ENCODE data around the gene RAB5B.
"Not testable (repeated sequence)": the region's sequence is repeated elsewhere in the genome, so short reads cannot be mapped to it uniquely, and the experiment has no call there.

Gene RAB5B

GRCh38 chr12:55982319-55982936 is 8.6 kb downstream of the RAB5B start:
- no peak for DNase-seq
- H3K36me3 ChIP-seq (ENCODE audit: control insufficient read depth, insufficient read depth, low read length) = peaks cover 21% of the 10 kb centered on the region
- no peaks in the 10 kb centered on the region for H3K27me3 ChIP-seq (replicated peaks; ENCODE audit: control insufficient read depth, insufficient read depth, low read length, poor library complexity, severe bottlenecking)
- no peaks in the 10 kb centered on the region for H3K9me3 ChIP-seq (ENCODE audit: control insufficient read depth, low read length)
- no peaks in the 10 kb centered on the region for H3K4me1 ChIP-seq (ENCODE audit: control insufficient read depth, insufficient read depth, low read length, poor library complexity, severe bottlenecking)
- H3K4me3 ChIP-seq (ENCODE audit: insufficient read depth, low read depth, low read length, poor library complexity, severe bottlenecking) = no peak overlapping the region
- H3K27ac ChIP-seq (ENCODE audit: insufficient read depth, low read length, poor library complexity, severe bottlenecking) = no peak overlapping the region

GRCh38 chr12:55983232-55983842 is 9.5 kb downstream of the RAB5B start:
- H3K27me3 ChIP-seq (replicated peaks; ENCODE audit: control insufficient read depth, insufficient read depth, low read length, poor library complexity, severe bottlenecking) = no peaks in the 10 kb centered on the region
- H3K27ac ChIP-seq (ENCODE audit: insufficient read depth, low read length, poor library complexity, severe bottlenecking) = no peak overlapping the region
- no peaks in the 10 kb centered on the region for H3K9me3 ChIP-seq (ENCODE audit: control insufficient read depth, low read length)
- H3K36me3 ChIP-seq (ENCODE audit: control insufficient read depth, insufficient read depth, low read length) = peaks cover 22% of the 10 kb centered on the region
- H3K4me1 ChIP-seq (ENCODE audit: control insufficient read depth, insufficient read depth, low read length, poor library complexity, severe bottlenecking) = no peaks in the 10 kb centered on the region
- no peak overlapping the region for H3K4me3 ChIP-seq (ENCODE audit: insufficient read depth, low read depth, low read length, poor library complexity, severe bottlenecking)
- no peak for DNase-seq

DNA sequence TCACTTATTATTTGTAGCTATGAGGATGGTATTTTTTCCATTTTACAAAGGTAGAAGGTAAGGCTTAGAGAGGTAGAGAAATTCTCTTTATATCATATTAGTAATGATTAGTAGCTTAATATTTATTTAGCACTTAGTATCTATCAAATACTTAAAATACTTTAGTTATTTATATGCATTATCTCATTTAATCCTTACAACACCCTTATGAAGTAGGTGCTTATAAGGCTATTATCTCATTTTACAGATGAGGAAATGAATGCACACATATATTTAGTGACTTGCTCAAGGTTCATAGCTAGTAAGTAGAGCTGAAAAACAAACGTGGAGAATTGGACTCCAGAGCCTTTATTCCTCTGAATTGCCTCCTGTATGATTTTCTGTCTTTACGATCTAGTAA is 11.0 kb downstream of the RAB5B start:
- H3K36me3 ChIP-seq (ENCODE audit: control insufficient read depth, insufficient read depth, low read length) = peaks cover 27% of the 10 kb centered on the region
- H3K27ac ChIP-seq (ENCODE audit: insufficient read depth, low read length, poor library complexity, severe bottlenecking) = no peak overlapping the region

GRCh38 chr12:55985341-55985740 is 11.5 kb downstream of the RAB5B start:
- Histone ChIP-seq H3K4me1 (ENCODE audit: control insufficient read depth, insufficient read depth, low read length, poor library complexity, severe bottlenecking) (no peaks in the 10 kb centered on the region), H3K9me3 (ENCODE audit: control insufficient read depth, low read length) (no peaks in the 10 kb centered on the region), H3K27me3 (replicated peaks; ENCODE audit: control insufficient read depth, insufficient read depth, low read length, poor library complexity, severe bottlenecking) (no peaks in the 10 kb centered on the region), H3K36me3 (ENCODE audit: control insufficient read depth, insufficient read depth, low read length) (peaks cover 28% of the 10 kb centered on the region), H3K27ac (ENCODE audit: insufficient read depth, low read length, poor library complexity, severe bottlenecking) (no peak overlapping the region), H3K4me3 (ENCODE audit: insufficient read depth, low read depth, low read length, poor library complexity, severe bottlenecking) (no peak overlapping the region)
- no peak for DNase-seq

More for the DNA sequence above, 11.0 kb downstream of the RAB5B start:
- no peaks in the 10 kb centered on the region for H3K4me1 ChIP-seq (ENCODE audit: control insufficient read depth, insufficient read depth, low read length, poor library complexity, severe bottlenecking)
- no peaks in the 10 kb centered on the region for H3K27me3 ChIP-seq (replicated peaks; ENCODE audit: control insufficient read depth, insufficient read depth, low read length, poor library complexity, severe bottlenecking)
- DNase-seq = no peak
- no peak overlapping the region for H3K4me3 ChIP-seq (ENCODE audit: insufficient read depth, low read depth, low read length, poor library complexity, severe bottlenecking)
- no peaks in the 10 kb centered on the region for H3K9me3 ChIP-seq (ENCODE audit: control insufficient read depth, low read length)

GRCh38 chr12:55985976-55986375 is 12.1 kb downstream of the RAB5B start:
- H3K9me3 ChIP-seq (ENCODE audit: control insufficient read depth, low read length); H3K4me3 ChIP-seq (ENCODE audit: insufficient read depth, low read depth, low read length, poor library complexity, severe bottlenecking); H3K27ac ChIP-seq (ENCODE audit: insufficient read depth, low read length, poor library complexity, severe bottlenecking); H3K4me1 ChIP-seq (ENCODE audit: control insufficient read depth, insufficient read depth, low read length, poor library complexity, severe bottlenecking); DNase-seq; H3K27me3 ChIP-seq (replicated peaks; ENCODE audit: control insufficient read depth, insufficient read depth, low read length, poor library complexity, severe bottlenecking): not testable (repeated sequence)
- peaks cover 30% of the 10 kb centered on the region for H3K36me3 ChIP-seq (ENCODE audit: control insufficient read depth, insufficient read depth, low read length)

DNA sequence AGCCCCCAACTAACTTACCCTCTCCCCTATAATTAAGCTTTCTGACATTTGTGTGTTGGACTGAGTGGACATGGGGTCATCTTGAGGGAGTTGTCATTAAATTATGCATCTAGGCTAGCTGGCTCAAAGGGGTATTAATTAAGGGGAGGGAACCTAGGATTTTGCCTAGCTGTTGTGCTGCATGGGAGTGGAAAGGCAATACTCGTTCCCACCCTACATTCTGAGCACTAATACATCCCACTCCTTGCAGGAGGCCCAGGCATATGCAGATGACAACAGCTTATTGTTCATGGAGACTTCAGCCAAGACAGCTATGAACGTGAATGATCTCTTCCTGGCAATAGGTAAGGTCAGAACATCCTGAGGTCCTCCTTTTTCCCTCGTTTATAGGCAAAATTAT is 17.2 kb downstream of the RAB5B start:
- Histone ChIP-seq H3K27ac (ENCODE audit: insufficient read depth, low read length, poor library complexity, severe bottlenecking) (no peak overlapping the region), H3K4me1 (ENCODE audit: control insufficient read depth, insufficient read depth, low read length, poor library complexity, severe bottlenecking) (no peaks in the 10 kb centered on the region), H3K9me3 (ENCODE audit: control insufficient read depth, low read length) (no peaks in the 10 kb centered on the region), H3K27me3 (replicated peaks; ENCODE audit: control insufficient read depth, insufficient read depth, low read length, poor library complexity, severe bottlenecking) (no peaks in the 10 kb centered on the region), H3K36me3 (ENCODE audit: control insufficient read depth, insufficient read depth, low read length) (peaks cover 49% of the 10 kb centered on the region), H3K4me3 (ENCODE audit: insufficient read depth, low read depth, low read length, poor library complexity, severe bottlenecking) (no peak overlapping the region)
- DNase-seq = no peak

DNA sequence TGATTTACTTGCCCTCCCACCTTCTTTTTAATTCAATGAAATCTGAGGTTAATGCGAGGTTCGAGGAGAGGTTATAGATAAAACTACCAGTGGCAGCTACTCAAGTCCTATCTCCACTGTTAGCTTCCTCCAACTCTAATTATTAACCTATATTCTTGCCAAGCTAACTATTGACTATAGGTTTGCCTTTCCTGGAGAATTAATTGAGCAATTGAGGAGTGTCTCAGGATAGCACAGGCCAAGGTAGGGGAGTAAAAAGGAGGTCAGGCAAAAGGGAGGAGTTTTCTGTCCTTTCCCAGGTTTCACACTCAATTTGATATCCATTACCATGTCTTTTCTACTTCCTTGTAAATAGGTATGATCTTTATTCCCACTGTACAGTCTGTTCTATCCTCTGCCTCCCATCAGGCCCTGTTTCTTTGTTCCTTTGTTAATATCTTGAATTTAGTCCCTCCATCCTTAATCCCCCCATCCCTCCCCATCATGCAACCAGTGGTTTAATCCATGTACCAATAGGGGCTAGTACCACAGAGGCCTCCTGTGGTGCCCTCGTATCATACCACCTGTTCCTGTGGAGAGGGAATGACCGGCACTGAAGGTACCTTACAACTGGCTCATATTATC is 19.5 kb downstream of the RAB5B start:
- Histone ChIP-seq H3K4me1 (ENCODE audit: control insufficient read depth, insufficient read depth, low read length, poor library complexity, severe bottlenecking) (peaks cover 6% of the 10 kb centered on the region), H3K4me3 (ENCODE audit: insufficient read depth, low read depth, low read length, poor library complexity, severe bottlenecking) (no peak overlapping the region), H3K9me3 (ENCODE audit: control insufficient read depth, low read length) (no peaks in the 10 kb centered on the region), H3K36me3 (ENCODE audit: control insufficient read depth, insufficient read depth, low read length) (peaks cover 45% of the 10 kb centered on the region), H3K27me3 (replicated peaks; ENCODE audit: control insufficient read depth, insufficient read depth, low read length, poor library complexity, severe bottlenecking) (no peaks in the 10 kb centered on the region), H3K27ac (ENCODE audit: insufficient read depth, low read length, poor library complexity, severe bottlenecking) (no peak overlapping the region)
- no peak for DNase-seq

GRCh38 chr12:55995366-55995765 is 21.5 kb downstream of the RAB5B start:
- no peak overlapping the region for H3K27ac ChIP-seq (ENCODE audit: insufficient read depth, low read length, poor library complexity, severe bottlenecking)
- peaks cover 6% of the 10 kb centered on the region for H3K4me1 ChIP-seq (ENCODE audit: control insufficient read depth, insufficient read depth, low read length, poor library complexity, severe bottlenecking)
- H3K9me3 ChIP-seq (ENCODE audit: control insufficient read depth, low read length) = no peaks in the 10 kb centered on the region
- no peak for DNase-seq
- no peak overlapping the region for H3K4me3 ChIP-seq (ENCODE audit: insufficient read depth, low read depth, low read length, poor library complexity, severe bottlenecking)
- peaks cover 36% of the 10 kb centered on the region for H3K36me3 ChIP-seq (ENCODE audit: control insufficient read depth, insufficient read depth, low read length)
- no peaks in the 10 kb centered on the region for H3K27me3 ChIP-seq (replicated peaks; ENCODE audit: control insufficient read depth, insufficient read depth, low read length, poor library complexity, severe bottlenecking)

- H3K27me3 ChIP-seq (replicated peaks; ENCODE audit: control insufficient read depth, insufficient read depth, low read length, poor library complexity, severe bottlenecking) = no peaks in the 10 kb centered on the region
- no peaks in the 10 kb centered on the region for H3K9me3 ChIP-seq (ENCODE audit: control insufficient read depth, low read length)
- no peak overlapping the region for H3K27ac ChIP-seq (ENCODE audit: insufficient read depth, low read length, poor library complexity, severe bottlenecking)
- peak; percentile 32 to 54 (median 35) for DNase-seq
- H3K4me1 ChIP-seq (ENCODE audit: control insufficient read depth, insufficient read depth, low read length, poor library complexity, severe bottlenecking) = peaks cover 6% of the 10 kb centered on the region
- H3K36me3 ChIP-seq (ENCODE audit: control insufficient read depth, insufficient read depth, low read length) = peaks cover 27% of the 10 kb centered on the region
- no peak overlapping the region for H3K4me3 ChIP-seq (ENCODE audit: insufficient read depth, low read depth, low read length, poor library complexity, severe bottlenecking)
These were observed 22.4 kb downstream of the RAB5B start for GRCh38 chr12:55996201-55996714.

All from effector memory CD4-positive, alpha-beta T cell (primary cell).